Measurements from ENCODE around the gene PRELP. TPM values are rescaled to one million over a fixed set of nuclear protein-coding genes. Genes with fewer than 3 reads are reported as not detected.

The PRELP gene
- total and polyA plus RNA-seq, 2 of the 8 experiments (the other 6 are each of a cell fraction or from before 2014, with no cell fraction given), result 0.13 to 0.23 TPM

DNA sequence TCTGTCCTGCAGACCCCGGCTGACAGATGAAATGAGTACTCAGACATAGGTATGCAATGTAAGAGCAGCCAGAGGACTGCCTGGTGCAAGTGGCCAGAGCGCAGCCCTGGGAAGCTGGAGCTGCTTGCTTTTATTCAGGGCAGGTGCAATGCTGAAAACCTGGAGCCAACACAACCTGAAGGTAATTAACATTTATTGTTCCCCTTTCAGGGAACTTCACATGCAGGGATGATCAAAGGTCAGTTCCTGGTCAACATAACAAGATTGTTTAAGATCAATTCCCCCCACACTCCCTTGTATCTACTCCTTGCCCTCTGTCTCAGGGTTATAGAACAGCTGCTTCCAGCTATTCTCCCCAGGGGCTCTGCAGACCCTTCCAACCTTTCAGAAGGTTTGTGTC lies 48.7 kb upstream of the PRELP start (continued):
- TF ChIP-seq, protein P1, sequence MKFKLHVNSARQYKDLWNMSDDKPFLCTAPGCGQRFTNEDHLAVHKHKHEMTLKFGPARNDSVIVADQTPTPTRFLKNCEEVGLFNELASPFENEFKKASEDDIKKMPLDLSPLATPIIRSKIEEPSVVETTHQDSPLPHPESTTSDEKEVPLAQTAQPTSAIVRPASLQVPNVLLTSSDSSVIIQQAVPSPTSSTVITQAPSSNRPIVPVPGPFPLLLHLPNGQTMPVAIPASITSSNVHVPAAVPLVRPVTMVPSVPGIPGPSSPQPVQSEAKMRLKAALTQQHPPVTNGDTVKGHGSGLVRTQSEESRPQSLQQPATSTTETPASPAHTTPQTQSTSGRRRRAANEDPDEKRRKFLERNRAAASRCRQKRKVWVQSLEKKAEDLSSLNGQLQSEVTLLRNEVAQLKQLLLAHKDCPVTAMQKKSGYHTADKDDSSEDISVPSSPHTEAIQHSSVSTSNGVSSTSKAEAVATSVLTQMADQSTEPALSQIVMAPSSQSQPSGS (IDR thresholded peaks at IDR 0.05; ENCODE audit: low read length), result no peak
- no peak for TF ChIP-seq POU5F1 (IDR thresholded peaks at IDR 0.05; ENCODE audit: low read depth, low read length)
- no peak for TF ChIP-seq PHF8 (conservative IDR thresholded peaks at IDR 0.05; ENCODE audit: low read depth, low read length)
